ENCODE results near the gene TSPAN18. TPM values are rescaled to one million over a fixed set of nuclear protein-coding genes. Genes with fewer than 3 reads are reported as not detected.
A peak's percentile ranks its signal among the peaks of the same experiment; 100 is the strongest.

TSPAN18 gene
- total RNA-seq, 1 experiment from 2014 or later: 2.8 TPM

DNA sequence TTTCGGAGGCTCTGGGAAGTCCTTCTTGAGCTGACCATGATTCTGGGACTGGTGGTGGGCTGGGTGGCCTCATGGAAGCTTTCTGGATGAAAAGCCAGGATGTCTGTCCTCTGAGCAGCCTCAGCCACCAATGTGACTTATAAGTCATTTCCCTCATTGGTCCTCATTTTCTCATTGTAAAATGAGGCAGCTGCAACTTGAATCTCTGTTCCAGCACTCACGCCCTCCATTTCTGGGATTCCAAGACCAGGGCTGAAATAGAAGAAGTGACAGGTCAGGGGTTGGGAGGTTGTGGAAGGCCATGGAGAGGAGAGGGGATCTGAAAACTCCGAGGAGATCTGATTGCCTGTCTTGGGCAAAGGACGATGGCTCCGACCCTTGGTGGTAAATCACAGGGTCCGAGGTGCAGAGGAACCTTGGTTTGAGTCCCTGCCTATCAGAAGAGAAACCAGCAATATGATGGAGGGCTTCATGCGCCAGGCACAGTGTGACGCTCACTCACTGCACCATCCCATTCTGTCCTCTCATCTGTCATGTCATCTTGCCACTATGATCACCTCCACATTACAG lies 38.3 kb downstream of the TSPAN18 start:
- Histone ChIP-seq H3K27ac (ENCODE audit: low read depth, low read length, poor library complexity, severe bottlenecking) (no peak overlapping the region), H3K4me1 (ENCODE audit: insufficient read depth, low read length, poor library complexity, severe bottlenecking) (peaks cover 60% of the 10 kb centered on the region), H3K36me3 (ENCODE audit: insufficient read depth, low read length, poor library complexity, severe bottlenecking) (no peaks in the 10 kb centered on the region), H3K4me3 (ENCODE audit: low read depth, low read length, poor library complexity, severe bottlenecking) (no peak overlapping the region), H3K27me3 (replicated peaks; ENCODE audit: insufficient read depth, low read depth, low read length, poor library complexity) (no peaks in the 10 kb centered on the region), H3K9me3 (ENCODE audit: low read depth, low read length, poor library complexity, severe bottlenecking) (peaks cover 12% of the 10 kb centered on the region)
- CTCF ChIA-PET: no interaction called here
- intact Hi-C loops (cut with micrococcal nuclease; ENCODE audit: unreplicated experiment): no loop called here
- no peak for TF ChIP-seq EZH2 (IDR thresholded peaks at IDR 0.05; ENCODE audit: borderline replicate concordance, low read depth, low read length, poor library complexity, severe bottlenecking)
- TF ChIP-seq, protein P1, sequence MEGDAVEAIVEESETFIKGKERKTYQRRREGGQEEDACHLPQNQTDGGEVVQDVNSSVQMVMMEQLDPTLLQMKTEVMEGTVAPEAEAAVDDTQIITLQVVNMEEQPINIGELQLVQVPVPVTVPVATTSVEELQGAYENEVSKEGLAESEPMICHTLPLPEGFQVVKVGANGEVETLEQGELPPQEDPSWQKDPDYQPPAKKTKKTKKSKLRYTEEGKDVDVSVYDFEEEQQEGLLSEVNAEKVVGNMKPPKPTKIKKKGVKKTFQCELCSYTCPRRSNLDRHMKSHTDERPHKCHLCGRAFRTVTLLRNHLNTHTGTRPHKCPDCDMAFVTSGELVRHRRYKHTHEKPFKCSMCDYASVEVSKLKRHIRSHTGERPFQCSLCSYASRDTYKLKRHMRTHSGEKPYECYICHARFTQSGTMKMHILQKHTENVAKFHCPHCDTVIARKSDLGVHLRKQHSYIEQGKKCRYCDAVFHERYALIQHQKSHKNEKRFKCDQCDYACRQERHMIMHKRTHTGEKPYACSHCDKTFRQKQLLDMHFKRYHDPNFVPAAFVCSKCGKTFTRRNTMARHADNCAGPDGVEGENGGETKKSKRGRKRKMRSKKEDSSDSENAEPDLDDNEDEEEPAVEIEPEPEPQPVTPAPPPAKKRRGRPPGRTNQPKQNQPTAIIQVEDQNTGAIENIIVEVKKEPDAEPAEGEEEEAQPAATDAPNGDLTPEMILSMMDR (conservative IDR thresholded peaks at IDR 0.05; ENCODE audit: low read depth, low read length): no peak
- BruUV-seq (replicated peaks): no TSS peak
- POLR2A ChIA-PET (ENCODE audit: low non-redundant PET): interaction anchor here (0.7 to 1.1 kb wide), 2 partner anchors 9 to 53 kb away, joined by 3 read pairs; no protein-coding TSS in a partner anchor
- DNase-seq (ENCODE audit: low spot score): no peak

DNA sequence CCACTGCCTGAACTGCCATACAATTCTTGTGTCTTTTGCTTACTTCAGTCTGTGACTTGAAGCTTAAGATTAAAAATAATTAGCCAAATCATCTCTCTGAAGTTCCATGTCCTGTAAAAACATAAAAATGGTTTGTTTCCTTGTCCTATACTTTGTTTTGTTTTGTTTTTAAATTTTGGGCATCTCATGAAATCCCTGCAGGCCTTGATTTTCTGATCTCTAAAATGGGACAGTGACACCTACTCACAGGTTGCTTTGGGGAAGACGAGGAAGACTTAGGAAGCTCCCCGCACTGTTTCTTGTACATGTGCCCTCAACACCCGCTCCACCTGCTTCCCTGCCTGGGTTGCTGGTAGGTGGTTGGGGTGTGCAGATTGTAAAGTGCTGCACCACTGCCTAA lies 38.9 kb downstream of the TSPAN18 start:
- intact Hi-C loops (cut with micrococcal nuclease; ENCODE audit: unreplicated experiment): no loop called here
- Histone ChIP-seq H3K27ac (ENCODE audit: low read depth, low read length, poor library complexity, severe bottlenecking) (peak overlapping the region; percentile 28), H3K27me3 (replicated peaks; ENCODE audit: insufficient read depth, low read depth, low read length, poor library complexity) (no peaks in the 10 kb centered on the region), H3K36me3 (ENCODE audit: insufficient read depth, low read length, poor library complexity, severe bottlenecking) (no peaks in the 10 kb centered on the region), H3K4me1 (ENCODE audit: insufficient read depth, low read length, poor library complexity, severe bottlenecking) (peaks cover 59% of the 10 kb centered on the region), H3K4me3 (ENCODE audit: low read depth, low read length, poor library complexity, severe bottlenecking) (no peak overlapping the region), H3K9me3 (ENCODE audit: low read depth, low read length, poor library complexity, severe bottlenecking) (peaks cover 12% of the 10 kb centered on the region)
- POLR2A ChIA-PET (ENCODE audit: low non-redundant PET): interaction anchor here (0.7 to 1.1 kb wide), 2 partner anchors 8 to 53 kb away, joined by 3 read pairs; no protein-coding TSS in a partner anchor
- CTCF ChIA-PET: no interaction called here
- BruUV-seq (replicated peaks): no TSS peak
- no peak for DNase-seq (ENCODE audit: low spot score)
- TF ChIP-seq, protein P1 (conservative IDR thresholded peaks at IDR 0.05; ENCODE audit: low read depth, low read length): no peak
- TF ChIP-seq EZH2 (IDR thresholded peaks at IDR 0.05; ENCODE audit: borderline replicate concordance, low read depth, low read length, poor library complexity, severe bottlenecking): no peak

DNA sequence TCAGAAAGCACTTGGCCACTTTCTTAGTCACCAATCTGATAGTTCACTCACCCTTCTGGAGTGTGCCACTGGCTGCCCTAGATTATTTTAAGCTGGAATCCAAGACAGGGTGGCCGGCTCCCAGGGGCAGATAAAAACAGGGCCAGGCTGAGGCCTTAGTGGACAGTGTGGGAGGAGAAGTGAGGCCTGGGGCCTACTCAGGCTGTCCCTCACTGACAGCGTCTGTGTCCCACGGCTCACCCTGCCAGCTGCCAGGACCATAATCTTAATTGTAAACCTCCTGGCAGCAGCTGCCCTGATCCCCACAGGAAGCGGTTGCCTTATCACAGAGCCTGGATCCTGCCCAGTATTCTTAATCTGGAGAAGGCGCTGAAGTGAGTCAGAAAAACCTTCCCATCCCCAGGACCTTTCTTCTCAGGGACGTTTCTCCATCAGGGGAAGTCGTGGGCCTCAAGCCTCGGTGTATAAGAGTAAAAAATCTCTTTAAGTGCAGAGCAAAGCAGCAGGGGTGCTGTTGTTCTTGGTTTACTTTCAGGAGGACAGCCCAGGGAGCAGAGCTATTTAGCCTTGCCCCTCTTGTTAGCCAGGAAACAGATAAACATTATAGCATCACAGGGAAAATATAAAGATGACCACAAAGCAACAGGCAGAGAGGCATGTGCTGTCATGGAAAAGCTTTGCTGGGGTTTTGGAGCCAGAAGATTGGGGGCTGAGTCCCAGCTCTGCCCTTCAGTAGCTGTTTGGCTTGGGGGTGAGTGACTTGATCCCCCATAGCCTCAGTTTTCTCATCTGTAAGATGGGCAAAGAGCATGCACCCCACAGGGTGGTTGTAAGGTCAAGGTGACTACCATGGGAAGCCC lies 39.6 kb downstream of the TSPAN18 start:
- H3K9me3 ChIP-seq (ENCODE audit: low read depth, low read length, poor library complexity, severe bottlenecking): peaks cover 12% of the 10 kb centered on the region
- H3K27ac ChIP-seq (ENCODE audit: low read depth, low read length, poor library complexity, severe bottlenecking): peak overlapping the region; percentile 28
- DNase-seq (ENCODE audit: low spot score): peak; percentile 94
- ChIA-PET POLR2A (ENCODE audit: low non-redundant PET) (interaction anchor here (0.5 to 0.7 kb wide), 3 partner anchors 30 to 54 kb away, joined by 3 to 12 read pairs (median 3); no protein-coding TSS in a partner anchor), CTCF (no interaction called here)
- no TSS peak for BruUV-seq (replicated peaks)
- no peak overlapping the region for H3K4me3 ChIP-seq (ENCODE audit: low read depth, low read length, poor library complexity, severe bottlenecking)
- no peaks in the 10 kb centered on the region for H3K36me3 ChIP-seq (ENCODE audit: insufficient read depth, low read length, poor library complexity, severe bottlenecking)
- TF ChIP-seq, protein P1 (conservative IDR thresholded peaks at IDR 0.05; ENCODE audit: low read depth, low read length): no peak
- TF ChIP-seq EZH2 (IDR thresholded peaks at IDR 0.05; ENCODE audit: borderline replicate concordance, low read depth, low read length, poor library complexity, severe bottlenecking): no peak
- H3K27me3 ChIP-seq (replicated peaks; ENCODE audit: insufficient read depth, low read depth, low read length, poor library complexity): no peaks in the 10 kb centered on the region
- intact Hi-C loops (cut with micrococcal nuclease; ENCODE audit: unreplicated experiment): no loop called here
- H3K4me1 ChIP-seq (ENCODE audit: insufficient read depth, low read length, poor library complexity, severe bottlenecking): peaks cover 53% of the 10 kb centered on the region

Data from A673 (cell line).